Left cardiac atrium (tissue), 4 donors: ENCODE results near the gene SRRM1. TPM values are rescaled to one million over a fixed set of nuclear protein-coding genes. Genes with fewer than 3 reads are reported as not detected.
"Not testable (repeated sequence)": the region's sequence is repeated elsewhere in the genome, so short reads cannot be mapped to it uniquely, and the experiment has no call there.

Experiments
- ATAC-seq, 2 donors: fragments of 200-7000 bp; cut with Tn5 transposase; one replicate each; pipeline ENCODE4 v1.9.1; 2020; ENCODE audit warnings: mild to moderate bottlenecking in 2 of 2, moderate library complexity in 2 of 2
- DNase-seq: peaks from one replicate; pipeline ENCODE4 v3.0.0-alpha.2; 2020
- intact Hi-C, 2 donors: fragments of 100-400 bp; cut with DNase I; formaldehyde crosslinking; loops; one replicate each; pipeline versions ENCODE4 v1.14.1 to v1.15.1; 2022 to 2023
- total RNA-seq, 2 donors: library from RNA; stranded (reverse); fragmentation: NEBNext Ultra II Directional; extraction: Animal tissue kit (Norgen Biotek cat#: 25700); gene quantifications; one replicate each; pipeline ENCODE4 v1.2.1, GENCODE V29; 2021
- donor health status: DM: no; HTN: yes; CAD: no.
- donor health status: DM: no; HTN: yes; CAD: no; lungs with severe emphysema.
- donor health status: DM: yes; HTN: yes; CAD: no.
- donor health status: Dilated cardiomyopathy.

SRRM1 gene
- total RNA-seq, 2 donors from 2014 or later = 60.4 to 89.9 TPM

DNA sequence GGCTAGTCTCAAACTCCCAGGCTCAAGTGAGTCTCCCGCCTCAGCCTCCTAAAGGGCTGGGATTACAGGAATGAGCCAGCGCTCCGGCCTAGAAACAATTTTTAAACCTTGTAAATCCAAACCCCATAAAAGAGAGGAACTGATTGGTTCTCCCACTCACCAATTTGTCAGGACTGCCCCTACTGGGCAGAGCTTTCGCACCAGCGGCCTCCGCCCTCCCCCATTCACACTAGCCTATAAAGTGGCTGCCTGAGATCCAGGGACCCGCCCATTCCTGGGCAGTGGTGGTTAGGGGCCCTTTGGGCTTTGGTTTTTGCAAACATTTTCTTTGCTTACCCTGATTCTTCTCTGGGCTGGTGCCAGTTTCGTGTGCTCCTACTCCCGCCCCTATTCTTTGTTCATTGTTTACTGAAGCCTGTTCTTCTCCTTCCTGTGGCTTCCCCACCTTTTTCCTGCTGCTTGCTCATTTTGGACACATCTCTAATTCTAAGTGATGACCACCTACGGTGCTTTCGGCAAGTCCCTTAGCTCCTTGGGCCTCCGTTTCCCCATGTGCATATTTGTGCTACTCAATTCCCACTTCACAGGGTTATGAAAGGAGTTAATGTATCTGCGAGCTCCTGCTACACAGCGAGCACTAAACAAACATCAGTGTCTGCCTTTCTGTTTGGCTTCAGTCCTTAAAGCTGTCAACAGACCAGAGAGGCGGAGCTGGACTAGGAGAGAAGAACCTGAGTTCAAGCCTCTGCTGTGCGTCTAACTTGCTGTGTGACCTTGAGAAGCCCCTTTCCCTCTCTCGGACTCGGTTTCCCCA is 62.4 kb downstream of the SRRM1 start:
- intact Hi-C loops = no loop called here
- ATAC-seq (peak; percentile 96 to 99), DNase-seq (peak; percentile 91)

DNA sequence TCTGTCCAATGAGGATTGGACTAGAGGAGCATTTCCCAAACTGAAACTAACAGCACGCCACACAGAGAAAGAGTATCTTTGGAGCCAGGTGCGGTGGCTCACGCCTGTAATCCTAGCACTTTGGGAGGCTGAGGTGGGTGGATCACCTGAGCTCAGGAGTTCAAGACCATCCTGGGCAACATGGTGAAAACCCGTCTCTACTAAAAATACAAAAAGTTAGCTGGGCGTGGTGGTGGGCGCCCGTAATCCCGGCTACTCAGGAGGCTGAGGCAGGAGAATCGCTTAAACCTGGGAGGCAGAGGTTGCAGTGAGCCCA is 62.9 kb downstream of the SRRM1 start:
- intact Hi-C loops, DNase-seq, ATAC-seq: not testable (repeated sequence)

DNA sequence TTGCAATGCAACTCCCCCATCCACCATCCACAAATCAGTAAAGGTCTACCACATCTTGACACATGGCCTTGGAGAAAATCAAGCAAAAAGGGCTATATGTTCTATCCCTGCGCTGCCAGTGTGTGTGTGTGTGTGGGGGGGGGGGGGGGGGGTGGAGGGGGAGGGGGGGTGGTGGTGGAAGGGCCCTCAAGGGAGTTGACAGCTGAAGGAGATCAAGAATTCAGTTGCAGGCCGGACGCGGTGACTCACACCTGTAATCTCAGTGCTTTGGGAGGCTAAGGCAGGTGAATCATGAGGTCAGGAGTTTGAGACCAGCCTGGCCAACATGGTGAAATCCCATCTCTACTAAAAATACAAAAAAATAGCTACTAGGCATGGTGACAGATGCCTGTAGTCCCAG is 64.6 kb downstream of the SRRM1 start:
- intact Hi-C loops = no loop called here
- ATAC-seq (no peak), DNase-seq (no peak)

DNA sequence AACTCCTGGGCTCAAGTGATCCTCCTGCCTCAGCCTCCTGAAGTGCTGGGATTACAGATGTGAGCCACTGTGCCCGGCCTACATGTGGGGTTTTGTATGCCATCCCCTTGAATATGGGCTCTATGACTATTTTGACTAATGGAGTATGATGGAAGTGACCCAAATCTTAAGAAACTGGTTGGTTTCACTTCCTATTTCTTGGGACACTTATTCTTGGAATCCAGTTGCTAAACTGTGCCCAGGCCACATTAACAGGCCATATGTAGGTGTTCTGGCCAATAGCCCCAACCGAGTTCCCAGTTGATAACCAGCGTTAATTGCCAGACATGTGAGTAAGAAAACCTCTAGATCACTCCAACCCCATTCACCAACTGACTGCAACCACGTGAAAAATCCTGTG is 65.8 kb downstream of the SRRM1 start:
- intact Hi-C loops = no loop called here
- ATAC-seq (no peak), DNase-seq (no peak)

DNA sequence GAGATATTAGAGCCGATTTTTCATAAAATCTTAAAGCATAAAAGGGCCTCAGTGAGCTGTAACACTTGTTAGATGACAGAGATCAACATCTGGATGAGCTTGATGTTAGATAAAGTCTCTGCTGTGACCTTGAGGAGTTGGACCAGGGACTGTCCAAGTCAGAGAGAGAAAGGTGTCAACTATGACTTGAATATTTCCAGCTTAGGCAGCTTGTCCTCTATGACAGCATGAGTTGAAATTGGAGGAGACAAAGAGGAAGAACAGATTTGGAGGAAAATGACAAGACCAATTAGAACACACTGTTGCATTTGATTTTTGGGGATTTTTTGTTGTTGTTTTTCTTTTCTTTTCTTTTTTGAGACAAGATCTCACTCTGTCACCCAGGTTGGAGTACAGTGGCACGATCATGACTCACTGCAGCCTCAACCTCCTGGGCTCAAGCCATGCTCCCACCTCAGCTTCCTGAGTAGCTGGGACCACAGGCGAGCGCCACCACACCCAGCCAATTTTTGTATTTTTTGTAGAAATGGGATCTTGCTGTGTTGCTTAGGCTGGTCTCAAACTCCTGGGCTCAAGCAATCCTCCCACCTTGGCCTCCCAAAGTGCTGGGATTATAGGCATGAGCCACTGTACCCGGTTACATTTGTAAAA is 66.8 kb downstream of the SRRM1 start:
- intact Hi-C loops = no loop called here
- DNase-seq = no peak
- ATAC-seq = no peak

DNA sequence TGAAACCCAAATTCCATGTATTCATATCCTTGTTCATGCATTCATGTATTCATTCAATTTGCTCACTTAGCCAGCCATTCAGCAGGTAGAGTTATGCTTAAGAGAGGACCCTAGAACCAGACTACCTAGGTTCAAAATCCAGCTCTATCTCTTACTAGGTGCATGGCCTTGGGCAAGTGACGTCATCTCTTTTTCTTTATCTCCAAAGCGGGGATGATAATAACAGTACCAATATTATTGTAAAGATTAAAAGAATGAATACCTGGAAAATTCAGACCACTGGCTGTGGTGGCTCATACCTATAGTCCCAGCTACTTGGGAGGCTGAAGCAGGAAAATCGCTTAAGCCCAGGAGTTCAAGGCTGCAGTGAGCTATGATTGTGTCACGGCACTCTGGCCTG is 68.2 kb downstream of the SRRM1 start:
- ATAC-seq (no peak), DNase-seq (no peak)
- intact Hi-C loops = no loop called here

DNA sequence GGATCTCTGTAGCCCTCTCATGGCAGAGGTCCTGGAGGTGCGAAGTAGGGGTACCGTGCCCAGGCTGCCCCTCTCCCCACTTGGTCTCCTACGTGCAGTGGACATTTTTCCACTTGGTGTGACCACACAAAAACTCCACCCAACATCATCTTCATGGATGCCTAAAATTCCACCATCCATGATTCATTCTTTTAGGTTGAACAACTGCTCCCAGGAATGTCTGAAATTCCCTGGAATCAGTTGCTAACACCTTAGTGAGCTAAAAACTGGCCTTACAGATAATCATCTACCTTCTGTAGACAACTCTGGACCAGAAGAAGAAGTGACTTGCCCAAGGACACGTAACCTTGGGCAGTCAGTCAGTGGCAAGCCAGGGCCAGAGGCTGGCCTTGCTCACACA is 70.1 kb downstream of the SRRM1 start:
- ATAC-seq = no peak
- intact Hi-C loops = no loop called here
- DNase-seq = no peak

DNA sequence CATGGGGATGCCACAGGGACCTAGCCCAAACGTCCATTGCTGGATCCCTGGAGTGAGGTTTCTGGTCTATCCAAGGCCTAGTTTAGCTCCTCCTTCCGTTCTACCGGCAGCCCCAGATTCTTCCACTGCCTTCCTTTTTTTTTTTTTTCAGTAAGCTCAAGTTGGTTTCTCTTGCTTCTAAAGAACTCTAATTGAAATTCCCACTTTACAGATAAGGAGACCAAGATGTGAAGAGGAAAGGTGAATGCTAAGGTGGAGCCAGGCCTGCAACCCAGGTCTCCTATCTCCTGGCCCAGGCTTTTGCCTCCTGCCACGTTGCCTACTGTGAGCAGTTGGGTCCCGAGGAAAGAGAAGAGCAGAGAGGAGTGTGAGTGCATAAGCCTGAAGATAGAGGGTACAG is 70.6 kb downstream of the SRRM1 start:
- DNase-seq (no peak), ATAC-seq (no peak)
- intact Hi-C loops = no loop called here

DNA sequence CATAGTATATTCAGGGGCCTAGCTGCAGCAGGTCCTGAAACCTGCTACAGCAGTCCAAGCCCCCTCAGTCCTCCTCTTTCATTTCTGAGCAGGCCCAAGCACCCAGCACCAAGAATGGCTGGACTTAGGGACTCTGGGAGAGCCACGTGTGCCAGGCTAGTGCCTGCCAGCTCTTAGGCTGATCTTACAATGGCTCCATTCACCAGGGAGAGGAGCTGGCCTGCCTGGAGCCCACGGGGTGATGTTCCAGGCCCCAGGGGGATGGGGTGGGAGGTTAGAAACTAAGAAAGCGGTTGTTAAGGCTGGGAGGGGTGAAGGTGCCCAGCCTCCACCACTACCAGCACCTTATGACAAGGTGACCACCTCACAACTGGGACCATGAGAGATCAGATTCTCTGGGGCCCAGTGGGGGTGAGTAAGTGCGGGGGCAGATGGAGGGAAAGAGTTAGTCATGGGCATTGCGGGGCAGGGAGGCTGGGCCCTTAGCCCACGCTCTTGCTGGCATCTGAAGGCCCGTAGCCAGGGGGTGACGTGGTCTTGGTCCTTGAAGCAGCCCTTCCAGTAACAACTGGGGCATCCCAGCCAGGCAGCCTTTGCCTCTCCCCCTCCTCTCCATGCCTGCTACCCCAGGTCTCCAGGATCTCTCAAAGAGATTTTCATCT is 71.9 kb downstream of the SRRM1 start:
- DNase-seq (no peak), ATAC-seq (peak in 1 of 2 donors; percentile 23)
- intact Hi-C loops = no loop called here

DNA sequence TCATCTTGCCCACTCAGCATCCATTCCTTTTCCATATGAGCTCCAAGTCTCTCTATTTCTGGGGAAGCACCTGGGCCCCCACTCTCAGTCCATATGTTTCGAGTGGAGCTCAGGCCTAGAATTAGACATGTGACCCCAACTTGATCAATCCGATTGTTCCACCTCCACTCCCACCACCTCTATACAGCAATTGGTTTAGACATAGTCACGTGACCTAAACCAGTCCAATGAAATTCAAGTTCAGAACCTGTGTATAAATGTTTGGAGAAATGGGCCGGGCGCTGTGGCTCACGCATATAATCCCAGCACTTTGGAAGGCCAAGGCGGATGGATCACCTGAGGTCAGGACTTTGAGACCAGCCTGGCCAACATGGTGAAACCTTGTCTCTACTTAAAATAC is 72.6 kb downstream of the SRRM1 start:
- no peak for DNase-seq
- no peak for ATAC-seq
- intact Hi-C loops = no loop called here

DNA sequence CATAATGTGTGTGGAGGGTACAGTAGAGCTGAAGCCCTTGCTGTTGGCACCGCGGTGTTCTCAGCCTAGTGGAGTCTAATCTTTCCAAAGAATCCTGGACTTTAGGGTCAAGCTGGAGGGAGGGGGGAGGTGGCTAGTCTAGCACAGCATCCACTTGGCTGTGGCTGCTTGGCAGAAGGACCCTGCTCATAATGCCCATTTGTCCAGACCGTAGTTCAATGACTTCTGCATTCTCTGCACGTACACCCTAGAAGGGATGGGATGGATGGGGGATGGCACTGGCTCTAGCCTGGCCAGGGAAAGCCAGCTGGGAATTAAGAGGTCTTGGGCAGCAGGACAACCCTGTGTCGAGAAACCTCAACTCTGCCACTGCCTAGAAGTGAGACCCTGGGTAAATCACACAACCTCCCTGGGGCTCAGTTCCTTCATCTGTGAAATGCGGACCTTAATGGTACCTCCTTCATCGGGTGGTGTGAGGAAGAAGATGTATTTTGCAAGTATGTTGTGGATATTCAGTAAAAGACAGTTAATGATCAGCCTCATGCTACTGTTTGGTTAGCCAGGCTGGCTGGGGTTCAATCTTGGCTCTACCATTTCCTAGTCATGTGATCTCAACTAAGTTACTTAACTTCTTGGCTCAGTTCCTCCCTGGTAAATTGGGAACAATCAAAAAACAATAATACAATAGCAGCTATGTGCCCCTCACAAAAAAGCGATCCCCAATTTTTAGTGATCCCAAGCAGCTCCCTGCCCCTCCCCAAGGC is 75.0 kb downstream of the SRRM1 start:
- intact Hi-C loops = no loop called here
- no peak for ATAC-seq
- DNase-seq = no peak

DNA sequence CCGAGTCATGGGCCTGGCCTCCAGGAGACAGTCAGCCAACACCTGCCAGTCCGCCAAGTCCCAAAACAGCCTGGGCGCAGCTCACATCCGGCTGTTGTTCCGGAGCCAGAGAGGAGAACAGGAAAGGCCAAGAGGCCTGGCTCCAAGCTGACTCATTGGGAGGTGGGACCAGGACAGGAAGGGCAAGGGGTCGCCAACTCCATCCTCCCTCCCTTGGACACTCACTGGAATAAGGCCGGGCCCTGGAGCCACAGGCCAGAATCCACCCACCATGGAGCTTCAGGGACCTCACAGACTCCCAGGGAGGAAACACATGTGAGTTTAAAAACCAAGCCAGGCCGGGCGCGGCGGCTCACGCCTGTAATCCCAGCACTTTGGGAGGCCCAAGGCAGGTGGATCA is 77.0 kb downstream of the SRRM1 start:
- intact Hi-C loops = loop anchor here in 1 of 2 donors (1.0 kb wide), 1 partner anchor 25 kb away; no protein-coding TSS in a partner anchor
- DNase-seq = peak; percentile 95
- peak; percentile 93 to 95 for ATAC-seq

DNA sequence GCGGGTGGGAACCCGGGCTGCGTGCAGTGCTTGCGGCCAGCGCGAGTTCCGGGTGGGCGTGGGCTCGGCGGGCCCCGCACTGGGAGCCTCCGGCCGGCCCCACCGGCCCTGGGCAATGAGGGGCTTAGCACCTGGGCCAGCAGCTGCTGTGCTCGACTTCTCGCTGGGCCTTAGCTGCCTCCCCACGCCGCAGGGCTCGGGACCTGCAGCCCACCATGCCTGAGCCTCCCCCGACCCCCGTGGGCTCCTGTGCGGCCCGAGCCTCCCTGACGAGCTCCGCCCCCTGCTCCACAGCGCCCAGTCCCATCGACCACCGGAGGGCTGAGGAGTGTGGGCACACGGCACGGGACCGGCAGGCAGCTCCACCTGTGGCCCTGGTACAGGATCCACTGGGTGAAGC is 78.4 kb downstream of the SRRM1 start:
- DNase-seq (no peak), ATAC-seq (no peak)
- intact Hi-C loops = no loop called here

DNA sequence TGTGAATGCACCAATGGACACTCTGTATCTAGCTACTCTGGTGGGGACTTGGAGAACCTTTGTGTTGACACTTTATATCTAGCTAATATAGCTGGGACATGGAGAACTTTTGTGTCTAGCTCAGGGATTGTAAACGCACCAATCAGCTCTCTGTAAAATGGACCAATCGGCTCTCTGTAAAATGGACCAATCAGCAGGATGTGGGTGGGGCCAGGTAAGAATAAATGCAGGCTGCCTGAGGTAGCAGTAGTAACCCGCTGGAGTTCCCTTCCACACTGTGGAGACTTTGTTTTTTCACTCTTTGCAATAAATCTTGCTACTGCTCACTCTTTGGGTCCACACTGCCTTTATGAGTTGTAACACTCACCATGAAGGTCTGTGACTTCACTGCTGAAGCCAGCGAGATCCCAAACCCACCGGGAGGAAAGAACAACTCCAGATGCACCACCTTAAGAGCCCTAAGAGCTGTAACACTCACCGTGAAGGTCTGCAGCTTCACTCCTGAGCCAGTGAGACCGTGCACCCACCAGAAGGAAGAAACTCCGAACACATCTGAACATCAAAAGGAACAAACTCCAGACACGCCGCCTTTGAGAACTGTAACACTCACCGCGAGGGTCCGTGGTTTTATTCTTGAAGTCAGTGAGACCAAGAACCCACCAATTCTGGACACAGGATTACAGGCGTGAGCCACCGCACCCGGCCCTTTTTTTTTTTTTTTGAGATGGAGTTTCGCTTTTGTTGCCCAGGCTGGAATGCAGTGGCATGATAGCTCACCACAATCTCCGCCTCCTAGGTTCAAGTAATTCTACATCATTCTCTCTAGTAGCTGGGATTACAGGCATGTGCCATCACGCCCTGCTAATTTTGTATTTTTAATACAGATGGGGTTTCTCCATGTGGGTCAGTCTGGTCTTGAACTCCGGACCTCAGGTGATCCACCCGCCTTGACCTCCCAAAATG is 79.3 kb downstream of the SRRM1 start:
- ATAC-seq, DNase-seq, intact Hi-C loops: not testable (repeated sequence)

Other genes with a start within 250 kb of the SRRM1 start
- 1 to 10 TPM; 4.6 to 6.6 TPM for gene STPG1, start 229.5 kb upstream of the SRRM1 start, total RNA-seq
- 10 to 100 TPM; 20.4 to 26.2 TPM for gene NIPAL3, start 227.5 kb upstream of the SRRM1 start, total RNA-seq
- gene RCAN3, start 140.5 kb upstream of the SRRM1 start, total RNA-seq = 1 to 10 TPM; 5.8 to 6.1 TPM
- gene NCMAP, start 87.2 kb upstream of the SRRM1 start, total RNA-seq = under 1 TPM; 0.16 to 0.18 TPM
- gene CLIC4, start 102.1 kb downstream of the SRRM1 start, total RNA-seq = 100 to 1,000 TPM; 164 to 263 TPM